SU-DHL-6 (cell line): ENCODE data around the gene TENT5C.

Experiments used
- H2AFZ ChIP-seq: fragments of 200-600 bp; sonication (generic); 2 replicates; pipeline ENCODE4 v1.6.1; 2014; ENCODE audit warnings: low read depth, mild to moderate bottlenecking, moderate library complexity, mixed read lengths, antibody characterized with exemption, low read length; ENCODE audit not compliant: severe bottlenecking
- H3F3A ChIP-seq: fragments of 200-600 bp; shearing (Covaris generic); 2 replicates; pipeline ENCODE4 v1.6.0; 2016; ENCODE audit warnings: antibody characterized with exemption, mild to moderate bottlenecking; ENCODE audit not compliant: insufficient read depth
- H3K27ac ChIP-seq: fragments of 200-600 bp; sonication (generic); 2 replicates; pipeline ENCODE4 v1.5.1; 2016; ENCODE audit warnings: low read depth, mild to moderate bottlenecking, low read length, moderate library complexity, mixed read lengths
- H3K27me3 ChIP-seq: fragments of 200-600 bp; sonication (generic), shearing (Covaris generic); 2 replicates; pipeline ENCODE4 v1.6.0; 2014; ENCODE audit warnings: mild to moderate bottlenecking, low read length
- H3K36me3 ChIP-seq: fragments of 200-600 bp; sonication (generic); 2 replicates; pipeline ENCODE4 v1.6.1; 2014; ENCODE audit warnings: mild to moderate bottlenecking, low read length, mixed read lengths
- H3K4me2 ChIP-seq: fragments of 300-600, 200-600 bp; shearing (Covaris generic), sonication (generic); 2 replicates; pipeline ENCODE4 v1.6.0; 2014; ENCODE audit warnings: low read length, low read depth, mild to moderate bottlenecking; ENCODE audit not compliant: poor library complexity, severe bottlenecking
- H3K4me3 ChIP-seq: fragments of 200-600 bp; sonication (generic); 2 replicates; pipeline ENCODE4 v1.5.1; 2014; ENCODE audit warnings: antibody characterized with exemption, low read length, mild to moderate bottlenecking, mixed read lengths; ENCODE audit not compliant: insufficient read depth, poor library complexity, severe bottlenecking
- H3K79me2 ChIP-seq: fragments of 200-600 bp; sonication (generic); 2 replicates; pipeline ENCODE4 v1.6.1; 2014; ENCODE audit warnings: mild to moderate bottlenecking, low read length, moderate library complexity; ENCODE audit not compliant: insufficient read depth
- H3K9ac ChIP-seq: fragments of 200-600 bp; sonication (generic); 2 replicates; pipeline ENCODE4 v1.7.0; 2014; ENCODE audit warnings: mild to moderate bottlenecking, low read length
- H3K9me2 ChIP-seq: fragments of 200-600 bp; sonication (generic); replicated peaks from 2 replicates; pipeline ENCODE4 v1.6.1; 2014; ENCODE audit warnings: low read length; ENCODE audit not compliant: insufficient read depth
- H3K9me3 ChIP-seq: fragments of 200-600 bp; sonication (generic); 2 replicates; pipeline ENCODE4 v1.6.1; 2014; ENCODE audit warnings: low read length, mixed read lengths; ENCODE audit not compliant: insufficient read depth
- H4K20me1 ChIP-seq: fragments of 200-600 bp; sonication (generic); 2 replicates; pipeline ENCODE4 v1.6.1; 2014; ENCODE audit warnings: low read depth, mild to moderate bottlenecking, antibody characterized with exemption, low read length, moderate library complexity, mixed read lengths
- CTCF ChIP-seq: fragments of 200-600 bp; sonication (generic); IDR thresholded peaks from one replicate; pipeline ENCODE4 v1.5.1; 2017; ENCODE audit warnings: antibody characterized with exemption, mild to moderate bottlenecking, low read length, moderate library complexity; ENCODE audit not compliant: insufficient read depth, poor library complexity, severe bottlenecking
- EZH2phosphoT487 ChIP-seq: fragments of 200-600 bp; sonication (generic), shearing (Covaris generic); conservative IDR thresholded peaks from 2 replicates; pipeline ENCODE4 v1.6.1; 2018; ENCODE audit warnings: mild to moderate bottlenecking, antibody characterized with exemption, low read length, moderate library complexity, mixed read lengths

TENT5C gene

GRCh38 chr1:117639741-117640140 lies 33.9 kb downstream of the TENT5C start:
- no peaks in the 10 kb centered on the region for H4K20me1 ChIP-seq
- TF ChIP-seq EZH2phosphoT487: no peak
- TF ChIP-seq CTCF: no peak
- H3F3A ChIP-seq: no peaks in the 10 kb centered on the region
- no peak overlapping the region for H3K4me2 ChIP-seq
- no peaks in the 10 kb centered on the region for H3K9me2 ChIP-seq
- H3K9ac ChIP-seq: no peak overlapping the region
- H3K4me3 ChIP-seq: no peak overlapping the region
- H3K79me2 ChIP-seq: no peaks in the 10 kb centered on the region
- H3K9me3 ChIP-seq: no peaks in the 10 kb centered on the region
- no peak overlapping the region for H2AFZ ChIP-seq
- H3K36me3 ChIP-seq: no peaks in the 10 kb centered on the region
- H3K27ac ChIP-seq: no peak overlapping the region
- H3K27me3 ChIP-seq: no peaks in the 10 kb centered on the region

- H3K36me3 ChIP-seq: no peaks in the 10 kb centered on the region
Observed at GRCh38 chr1:117641536-117641935, 35.7 kb downstream of the TENT5C start.

GRCh38 chr1:117642963-117643362 lies 37.1 kb downstream of the TENT5C start:
- no peaks in the 10 kb centered on the region for H3K9me2 ChIP-seq
- TF ChIP-seq EZH2phosphoT487 (no peak), CTCF (no peak)
- no peaks in the 10 kb centered on the region for H4K20me1 ChIP-seq
- no peak overlapping the region for H3K9ac ChIP-seq
- H3K4me3 ChIP-seq: no peak overlapping the region
- no peaks in the 10 kb centered on the region for H3K9me3 ChIP-seq
- H3K4me2 ChIP-seq: no peak overlapping the region
- H3K27ac ChIP-seq: no peak overlapping the region
- no peak overlapping the region for H2AFZ ChIP-seq
- no peaks in the 10 kb centered on the region for H3K36me3 ChIP-seq
- H3F3A ChIP-seq: no peaks in the 10 kb centered on the region
- H3K79me2 ChIP-seq: no peaks in the 10 kb centered on the region
- H3K27me3 ChIP-seq: no peaks in the 10 kb centered on the region

More at GRCh38 chr1:117641536-117641935, 35.7 kb downstream of the TENT5C start:
- Histone ChIP-seq H3K4me3 (no peak overlapping the region), H2AFZ (no peak overlapping the region), H3K9me2 (no peaks in the 10 kb centered on the region), H3K27me3 (no peaks in the 10 kb centered on the region), H3F3A (no peaks in the 10 kb centered on the region), H3K4me2 (no peak overlapping the region), H3K9ac (no peak overlapping the region), H3K79me2 (no peaks in the 10 kb centered on the region), H3K27ac (no peak overlapping the region), H3K9me3 (no peaks in the 10 kb centered on the region), H4K20me1 (no peaks in the 10 kb centered on the region)
- TF ChIP-seq CTCF: no peak
- TF ChIP-seq EZH2phosphoT487: no peak
